22Rv1 (cell line): ENCODE measurements around the gene LRRC7.

ENCODE experiments used
- ZFX ChIP-seq: fragments of 450-650 bp; IDR thresholded peaks from 2 replicates; pipeline ENCODE4 v1.6.1; 2017; ENCODE audit warnings: antibody characterized with exemption, borderline replicate concordance
- TF ChIP-seq, protein P1 (sequence below): fragments of 450-650 bp; IDR thresholded peaks from 2 replicates; pipeline ENCODE4 v1.5.1; 2017; ENCODE audit warnings: mild to moderate bottlenecking

DNA sequence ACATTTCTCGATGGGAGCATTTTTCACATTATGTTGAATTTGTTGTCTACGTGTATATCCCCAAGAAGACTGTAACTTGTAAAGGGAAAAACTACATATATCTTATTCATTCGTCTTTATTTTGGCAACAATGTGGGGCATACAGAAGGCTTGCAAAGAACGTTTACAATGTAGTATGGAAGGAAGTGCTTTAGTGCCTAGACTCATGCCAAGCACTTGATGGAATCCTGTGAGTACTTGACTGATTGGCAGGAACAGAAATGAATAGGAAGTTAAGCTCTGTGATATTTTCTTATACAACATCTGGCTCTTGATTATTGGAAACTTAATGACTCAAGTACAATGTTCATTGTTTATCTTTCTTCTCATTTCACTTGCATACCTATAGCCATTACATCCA lies 284.4 kb downstream of the LRRC7 start:
- TF ChIP-seq, protein P1, sequence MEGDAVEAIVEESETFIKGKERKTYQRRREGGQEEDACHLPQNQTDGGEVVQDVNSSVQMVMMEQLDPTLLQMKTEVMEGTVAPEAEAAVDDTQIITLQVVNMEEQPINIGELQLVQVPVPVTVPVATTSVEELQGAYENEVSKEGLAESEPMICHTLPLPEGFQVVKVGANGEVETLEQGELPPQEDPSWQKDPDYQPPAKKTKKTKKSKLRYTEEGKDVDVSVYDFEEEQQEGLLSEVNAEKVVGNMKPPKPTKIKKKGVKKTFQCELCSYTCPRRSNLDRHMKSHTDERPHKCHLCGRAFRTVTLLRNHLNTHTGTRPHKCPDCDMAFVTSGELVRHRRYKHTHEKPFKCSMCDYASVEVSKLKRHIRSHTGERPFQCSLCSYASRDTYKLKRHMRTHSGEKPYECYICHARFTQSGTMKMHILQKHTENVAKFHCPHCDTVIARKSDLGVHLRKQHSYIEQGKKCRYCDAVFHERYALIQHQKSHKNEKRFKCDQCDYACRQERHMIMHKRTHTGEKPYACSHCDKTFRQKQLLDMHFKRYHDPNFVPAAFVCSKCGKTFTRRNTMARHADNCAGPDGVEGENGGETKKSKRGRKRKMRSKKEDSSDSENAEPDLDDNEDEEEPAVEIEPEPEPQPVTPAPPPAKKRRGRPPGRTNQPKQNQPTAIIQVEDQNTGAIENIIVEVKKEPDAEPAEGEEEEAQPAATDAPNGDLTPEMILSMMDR = no peak
- TF ChIP-seq ZFX = no peak
